IMR-90 (cell line): ENCODE data around the gene TRIO. TPM values are rescaled to one million over a fixed set of nuclear protein-coding genes. Genes with fewer than 3 reads are reported as not detected.

ENCODE experiments used
- ATAC-seq: fragments of 200-7000 bp; cut with Tn5 transposase; 2 replicates; pipeline ENCODE4 v1.9.1; 2020; ENCODE audit warnings: low read depth, mild to moderate bottlenecking, moderate library complexity
- BruUV-seq: library from RNA; stranded (reverse); fragments of 400-500 nt; replicated peaks from 2 replicates; lab custom pipeline; 2021; lab: Mats Ljungman, UMichigan
- CTCF ChIA-PET: fragments of 300-600 bp; formaldehyde crosslinking; extraction: SDS; loops from one replicate; lab custom pipeline; 2021; ENCODE audit warnings: antibody characterized with exemption; lab: Yijun Ruan, JAX
- POLR2A ChIA-PET: fragments of 300-600 bp; sonication (Branson Sonifier 250); formaldehyde crosslinking; loops from one replicate; lab custom pipeline; 2022; ENCODE audit warnings: antibody characterized with exemption; ENCODE audit not compliant: unreplicated experiment; lab: Charles Lee
- DNase-seq: peaks from one replicate; pipeline ENCODE4 v3.0.0; 2013
- H2AFZ ChIP-seq: replicated peaks from 2 replicates; pipeline ENCODE3; 2013; ENCODE audit warnings: low read length, mild to moderate bottlenecking; ENCODE audit not compliant: poor library complexity
- H2AK5ac ChIP-seq: 2 replicates; pipeline ENCODE4 v1.6.1; 2013; ENCODE audit warnings: low read depth, low read length, inconsistent platforms
- H2AK9ac ChIP-seq: replicated peaks from 2 replicates; pipeline ENCODE3; 2013; ENCODE audit warnings: mild to moderate bottlenecking, low read depth, low read length, moderate library complexity; ENCODE audit not compliant: poor library complexity
- H2BK120ac ChIP-seq: 2 replicates; pipeline ENCODE4 v1.6.1; 2013; ENCODE audit warnings: low read depth, low read length, inconsistent platforms
- H2BK15ac ChIP-seq: 3 replicates; pipeline ENCODE4 v1.6.1; 2013; ENCODE audit warnings: low read depth, low read length, inconsistent platforms
- H2BK20ac ChIP-seq: 2 replicates; pipeline ENCODE4 v1.6.1; 2013; ENCODE audit warnings: low read depth, mild to moderate bottlenecking, inconsistent platforms, low read length, moderate library complexity
- H2BK5ac ChIP-seq: 2 replicates; pipeline ENCODE4 v1.6.1; 2013; ENCODE audit warnings: mild to moderate bottlenecking, low read depth, low read length, inconsistent platforms; ENCODE audit not compliant: poor library complexity, severe bottlenecking
- H3K14ac ChIP-seq: replicated peaks from 2 replicates; pipeline ENCODE4 v1.6.1; 2013; ENCODE audit warnings: low read depth, low read length, inconsistent platforms
- H3K18ac ChIP-seq: 2 replicates; pipeline ENCODE4 v1.6.1; 2013; ENCODE audit warnings: low read depth, low read length, control low read depth
- H3K23ac ChIP-seq: 2 replicates; pipeline ENCODE4 v1.6.1; 2013; ENCODE audit warnings: low read depth, low read length, inconsistent platforms
- H3K27ac ChIP-seq: 2 replicates; pipeline ENCODE4 v1.5.1; 2013; ENCODE audit warnings: mild to moderate bottlenecking, control low read depth, low read length; ENCODE audit not compliant: insufficient read depth
- H3K27me3 ChIP-seq: 2 replicates; pipeline ENCODE4 v1.6.1; 2013; ENCODE audit warnings: low read length; ENCODE audit not compliant: control insufficient read depth, insufficient read depth
- H3K36me3 ChIP-seq: 2 replicates; pipeline ENCODE4 v1.6.1; 2013; ENCODE audit warnings: low read length, mixed read lengths; ENCODE audit not compliant: control insufficient read depth, insufficient read depth
- H3K4ac ChIP-seq: 2 replicates; pipeline ENCODE4 v1.6.1; 2013; ENCODE audit warnings: low read depth, low read length, inconsistent platforms
- H3K4me1 ChIP-seq: 2 replicates; pipeline ENCODE4 v1.6.1; 2013; ENCODE audit warnings: low read length, mixed read lengths; ENCODE audit not compliant: control insufficient read depth, insufficient read depth
- H3K4me2 ChIP-seq: 2 replicates; pipeline ENCODE4 v1.6.1; 2013; ENCODE audit warnings: low read depth, mild to moderate bottlenecking, control low read depth, low read length, moderate library complexity
- H3K4me3 ChIP-seq: 2 replicates; pipeline ENCODE4 v1.5.1; 2013; ENCODE audit warnings: low read depth, mild to moderate bottlenecking, control low read depth, low read length, moderate library complexity; ENCODE audit not compliant: insufficient read depth
- H3K56ac ChIP-seq: 2 replicates; pipeline ENCODE4 v1.6.1; 2013; ENCODE audit warnings: low read length, inconsistent platforms; ENCODE audit not compliant: insufficient read depth; ENCODE audit errors: extremely low read depth
- H3K79me1 ChIP-seq, 2 experiments: 2 replicates each; pipeline ENCODE4 v1.6.1; 2013; ENCODE audit warnings: low read length in 2 of 2, inconsistent platforms in 1 of 2, low read depth in 1 of 2
- H3K9ac ChIP-seq: 2 replicates; pipeline ENCODE4 v1.6.1; 2013; ENCODE audit warnings: low read depth, low read length, control low read depth
- H3K9me1 ChIP-seq: 2 replicates; pipeline ENCODE4 v1.6.1; 2013; ENCODE audit warnings: low read length, inconsistent platforms; ENCODE audit not compliant: insufficient read depth
- H3K9me3 ChIP-seq: 2 replicates; pipeline ENCODE4 v1.6.1; 2013; ENCODE audit warnings: low read length; ENCODE audit not compliant: control insufficient read depth, insufficient read depth
- H4K20me1 ChIP-seq: 2 replicates; pipeline ENCODE4 v1.6.1; 2013; ENCODE audit warnings: low read length, inconsistent platforms; ENCODE audit not compliant: insufficient read depth
- H4K5ac ChIP-seq: 2 replicates; pipeline ENCODE4 v1.6.1; 2013; ENCODE audit warnings: mild to moderate bottlenecking, low read depth, low read length, control low read depth
- H4K8ac ChIP-seq, 2 experiments: 2 replicates each; pipeline ENCODE4 v1.6.1; 2013; ENCODE audit warnings: low read depth in 2 of 2, low read length in 2 of 2, control low read depth in 1 of 2, inconsistent platforms in 1 of 2
- H4K91ac ChIP-seq: 2 replicates; pipeline ENCODE4 v1.6.1; 2013; ENCODE audit warnings: low read depth, low read length, inconsistent platforms; ENCODE audit not compliant: insufficient read depth
- CEBPB ChIP-seq: IDR thresholded peaks from 2 replicates; pipeline ENCODE4 v1.6.1; 2012; ENCODE audit warnings: low read depth, low read length, improper control_type of control experiment
- FOS ChIP-seq: fragments of 150-350 bp; IDR thresholded peaks from 2 replicates; pipeline ENCODE4 v1.6.1; 2016; ENCODE audit warnings: low read depth, low read length
- SMC3 ChIP-seq: fragments of 150-350 bp; IDR thresholded peaks from 2 replicates; pipeline ENCODE4 v1.6.1; 2016; ENCODE audit warnings: low read depth, mild to moderate bottlenecking, antibody characterized with exemption, low read length, moderate library complexity
- WGBS, 2 experiments: methylation state at CpG; one replicate each; pipeline versions ENCODE4 v1.1.5 to v1.1.7; 2013; ENCODE audit warnings: missing lambda C conversion rate in 2 of 2; ENCODE audit not compliant: insufficient read length in 1 of 2; ENCODE audit errors: extremely low coverage in 2 of 2; 5-methylcytosine and 5-hydroxymethylcytosine counted together
- dilution Hi-C: fragments of 300-500 bp; cut with HindIII; formaldehyde crosslinking; loops from one replicate; pipeline ENCODE4 v1.14.3; 2018; ENCODE audit warnings: low sequenced_read_pairs; ENCODE audit not compliant: unreplicated experiment
- in situ Hi-C: fragments of 300-500 bp; cut with MboI; formaldehyde crosslinking; loops from 3 replicates; pipeline ENCODE4 v1.14.3; 2019; ENCODE audit warnings: low sequenced_read_pairs, inconsistent platforms, mixed read lengths
- intact Hi-C: fragments of 100-400 bp; cut with micrococcal nuclease; formaldehyde crosslinking; loops from 2 replicates; pipeline ENCODE4 v1.10.0; 2022
- polyA plus RNA-seq, 3 experiments: library from polyadenylated mRNA; depleted of rRNA; stranded (reverse); fragments of >200 nt; gene quantifications; 2 replicates each; pipeline ENCODE4 v1.2.3, GENCODE V29; 2012; ENCODE audit warnings: low replicate concordance in 1 of 3
- total RNA-seq: library from RNA; depleted of rRNA; stranded (reverse); fragments of >200 nt; gene quantifications from 2 replicates; pipeline ENCODE4 v1.2.3, GENCODE V29; 2012

The TRIO gene
- total and polyA plus RNA-seq, 2 of the 4 experiments (the other 2 are of a cell fraction), result 206 to 522 TPM

DNA sequence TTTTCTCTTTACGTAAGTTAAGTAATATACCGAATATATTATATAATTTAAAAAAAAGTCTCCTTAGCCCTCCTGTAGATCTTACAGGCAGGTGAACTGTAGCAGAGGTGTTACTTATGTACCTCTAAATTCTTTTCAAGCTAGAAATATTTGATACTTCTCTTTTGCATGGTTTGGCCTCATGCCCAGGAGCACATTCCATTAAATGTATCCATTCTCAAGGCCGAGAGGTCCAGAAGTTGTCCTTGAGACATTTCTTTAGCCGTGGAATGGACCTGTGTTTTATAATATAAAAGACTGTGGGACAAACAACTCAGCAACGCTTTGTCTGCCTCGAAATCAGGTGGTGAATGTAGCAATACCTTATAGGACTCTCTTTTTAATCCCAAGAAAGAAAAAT lies 184.5 kb downstream of the TRIO start:
- peaks cover 34% of the 10 kb centered on the region for H3K4me1 ChIP-seq
- no peak overlapping the region for H2BK20ac ChIP-seq
- H2BK15ac ChIP-seq, result no peak overlapping the region
- no peaks in the 10 kb centered on the region for H3K9me3 ChIP-seq
- BruUV-seq, result no TSS peak
- no peak overlapping the region for H3K14ac ChIP-seq
- TF ChIP-seq SMC3 (no peak), CEBPB (no peak), FOS (no peak)
- peaks cover 59 to 78% of the 10 kb centered on the region in 2 experiments for H3K79me1 ChIP-seq
- H2BK5ac ChIP-seq, result no peak overlapping the region
- no peak overlapping the region for H3K4me2 ChIP-seq
- no peak for DNase-seq
- ChIA-PET CTCF (interaction anchor here (0.9 kb wide), 1 partner anchor 18 kb away, joined by 3 read pairs; no protein-coding TSS in a partner anchor), POLR2A (no interaction called here)
- no peak overlapping the region for H4K91ac ChIP-seq
- no peak overlapping the region for H4K5ac ChIP-seq
- in situ Hi-C loops, result no loop called here
- H3K4ac ChIP-seq, result no peak overlapping the region
- H3K9me1 ChIP-seq, result peaks cover 32% of the 10 kb centered on the region
- H3K4me3 ChIP-seq, result no peak overlapping the region
- peaks cover 52% of the 10 kb centered on the region for H3K36me3 ChIP-seq
- intact Hi-C loops, result loop anchor here (10.0 kb wide), 1 partner anchor 343 kb away; no protein-coding TSS in a partner anchor
- H4K20me1 ChIP-seq, result peaks cover 91% of the 10 kb centered on the region
- H3K56ac ChIP-seq, result no peak overlapping the region
- no peak for ATAC-seq
- H2AK9ac ChIP-seq, result no peak overlapping the region
- H2BK120ac ChIP-seq, result no peak overlapping the region
- H3K27ac ChIP-seq, result no peak overlapping the region
- H3K23ac ChIP-seq, result no peak overlapping the region
- no peaks in the 10 kb centered on the region for H3K27me3 ChIP-seq
- no peak overlapping the region for H3K9ac ChIP-seq
- H2AFZ ChIP-seq, result no peak overlapping the region
- H2AK5ac ChIP-seq, result no peak overlapping the region
- H3K18ac ChIP-seq, result no peak overlapping the region
- dilution Hi-C loops, result no loop called here
- no peak overlapping the region for H4K8ac ChIP-seq
- no CpG with 5 or more reads among the region's 6 CpGs for WGBS, 2 experiments
